ENCODE measurements around the gene MRRF.

DNA sequence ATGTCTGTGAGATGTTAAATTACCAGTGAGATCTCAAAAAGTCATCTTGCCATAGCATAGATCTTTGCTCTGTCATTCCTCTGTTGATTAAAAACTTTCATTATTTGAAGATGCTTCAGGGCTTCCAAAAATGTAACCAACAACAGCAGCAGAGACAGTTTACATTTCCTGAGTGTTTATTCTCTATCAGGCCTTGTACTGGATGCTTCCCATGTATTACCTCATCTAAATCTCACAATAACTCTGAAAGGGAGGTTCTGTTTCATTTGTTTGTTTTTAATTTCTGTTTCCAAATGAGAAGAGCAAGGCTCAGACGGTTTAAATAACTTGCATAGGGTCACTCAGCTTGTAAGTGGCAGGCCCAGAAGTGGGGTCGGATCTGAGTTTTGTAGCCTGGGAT is 45.2 kb downstream of the MRRF start:
- TF ChIP-seq, protein P1, sequence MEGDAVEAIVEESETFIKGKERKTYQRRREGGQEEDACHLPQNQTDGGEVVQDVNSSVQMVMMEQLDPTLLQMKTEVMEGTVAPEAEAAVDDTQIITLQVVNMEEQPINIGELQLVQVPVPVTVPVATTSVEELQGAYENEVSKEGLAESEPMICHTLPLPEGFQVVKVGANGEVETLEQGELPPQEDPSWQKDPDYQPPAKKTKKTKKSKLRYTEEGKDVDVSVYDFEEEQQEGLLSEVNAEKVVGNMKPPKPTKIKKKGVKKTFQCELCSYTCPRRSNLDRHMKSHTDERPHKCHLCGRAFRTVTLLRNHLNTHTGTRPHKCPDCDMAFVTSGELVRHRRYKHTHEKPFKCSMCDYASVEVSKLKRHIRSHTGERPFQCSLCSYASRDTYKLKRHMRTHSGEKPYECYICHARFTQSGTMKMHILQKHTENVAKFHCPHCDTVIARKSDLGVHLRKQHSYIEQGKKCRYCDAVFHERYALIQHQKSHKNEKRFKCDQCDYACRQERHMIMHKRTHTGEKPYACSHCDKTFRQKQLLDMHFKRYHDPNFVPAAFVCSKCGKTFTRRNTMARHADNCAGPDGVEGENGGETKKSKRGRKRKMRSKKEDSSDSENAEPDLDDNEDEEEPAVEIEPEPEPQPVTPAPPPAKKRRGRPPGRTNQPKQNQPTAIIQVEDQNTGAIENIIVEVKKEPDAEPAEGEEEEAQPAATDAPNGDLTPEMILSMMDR (IDR thresholded peaks at IDR 0.05) = no peak
- TF ChIP-seq POLR2A (IDR thresholded peaks at IDR 0.05) = no peak
